ENCODE data around the gene DTNB.

DNA sequence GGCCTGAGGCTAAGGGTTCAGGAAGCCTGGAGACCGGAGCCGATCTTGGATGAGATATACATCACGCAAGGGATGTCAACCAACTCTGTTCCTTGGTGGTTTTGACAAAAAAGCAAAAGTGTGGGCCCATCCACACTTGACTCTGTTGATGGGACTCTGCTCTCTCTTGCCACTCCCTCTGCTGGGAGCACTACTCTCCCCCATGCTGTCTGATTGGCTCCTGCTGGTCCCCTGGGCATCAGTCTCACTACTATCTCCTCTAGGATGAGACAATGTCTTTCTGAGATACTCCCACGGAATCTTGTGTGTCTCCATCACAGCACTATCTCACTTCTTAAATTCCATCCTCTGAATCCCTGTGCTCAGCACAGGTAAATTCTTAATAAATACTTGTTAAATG lies 274.8 kb downstream of the DTNB start:
- TF ChIP-seq CTCF (IDR thresholded peaks at IDR 0.05; ENCODE audit: insufficient read depth, low read length, poor library complexity, severe bottlenecking) = no peak
- no peak for TF ChIP-seq EZH2phosphoT487 (conservative IDR thresholded peaks at IDR 0.05; ENCODE audit: low read length)
